HTR-8/SVneo (cell line): ENCODE measurements around the gene MAP2K3.
"Not testable (repeated sequence)": the region's sequence is repeated elsewhere in the genome, so short reads cannot be mapped to it uniquely, and the experiment has no call there.

Experiments
- DNase-seq: peaks from one replicate; pipeline ENCODE4 v3.0.0; 2011; ENCODE audit warnings: low spot score, mixed read lengths; ENCODE audit not compliant: insufficient read length
- FAIRE-seq: peaks from 2 replicates; lab custom pipeline; 2011; peaks lifted over from hg19 to GRCh38; lab: Jason Lieb, UNC

Gene MAP2K3

DNA sequence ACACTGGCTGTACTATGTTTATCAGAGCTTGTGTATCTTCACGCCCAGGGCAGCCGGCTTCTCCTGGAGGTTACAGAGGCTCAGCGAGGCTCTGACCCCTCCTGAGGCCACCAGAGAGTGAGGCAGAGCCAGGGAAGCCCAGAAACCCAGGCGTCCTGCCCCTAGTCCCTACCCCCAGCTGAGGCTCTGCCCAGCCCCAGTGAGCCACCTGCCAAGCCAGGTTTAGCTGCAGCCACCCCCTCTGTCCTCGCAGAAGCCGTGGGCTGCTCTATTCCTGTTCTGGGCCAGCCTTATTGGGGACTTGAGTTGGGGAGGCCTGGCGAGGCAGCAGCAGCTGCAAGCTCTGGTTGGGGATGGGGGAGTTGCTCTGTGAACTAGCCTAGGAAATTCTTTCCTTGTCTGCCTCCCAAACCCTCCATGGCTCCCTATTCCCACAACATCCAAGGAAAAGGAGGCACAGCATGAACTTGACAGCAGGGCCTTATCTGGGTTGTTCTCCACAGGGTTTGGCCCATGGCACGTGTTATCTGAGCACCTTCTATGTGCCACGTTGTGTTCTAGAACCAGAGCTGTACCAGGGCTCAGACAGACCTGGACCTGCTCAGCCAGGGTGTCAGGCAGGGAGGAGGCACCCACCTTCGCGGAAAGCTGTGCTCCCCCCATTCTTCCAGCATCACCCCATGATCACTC, 35.3 kb downstream of the MAP2K3 start:
- DNase-seq = not testable (repeated sequence)
- FAIRE-seq = peak; percentile 74

DNA sequence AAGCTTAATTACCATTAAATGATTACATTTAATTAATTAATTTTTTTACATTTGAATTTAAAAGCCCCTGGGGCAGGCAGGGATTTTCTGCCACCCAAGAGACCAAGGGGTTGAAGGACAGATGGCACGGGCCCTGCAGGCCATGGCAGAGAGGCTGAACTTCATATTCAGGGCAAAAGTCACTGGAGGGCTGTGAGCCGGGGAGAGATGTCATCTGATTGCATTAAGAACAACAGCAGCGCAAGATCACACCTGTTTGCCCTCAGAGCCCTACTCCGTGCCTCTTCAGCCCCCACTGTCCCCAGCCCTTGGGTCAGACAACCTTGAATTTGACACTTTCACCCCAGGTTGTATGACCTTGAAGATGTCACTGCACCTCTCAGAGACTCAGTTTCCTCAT, 35.9 kb downstream of the MAP2K3 start:
- FAIRE-seq = peak; percentile 88

DNA sequence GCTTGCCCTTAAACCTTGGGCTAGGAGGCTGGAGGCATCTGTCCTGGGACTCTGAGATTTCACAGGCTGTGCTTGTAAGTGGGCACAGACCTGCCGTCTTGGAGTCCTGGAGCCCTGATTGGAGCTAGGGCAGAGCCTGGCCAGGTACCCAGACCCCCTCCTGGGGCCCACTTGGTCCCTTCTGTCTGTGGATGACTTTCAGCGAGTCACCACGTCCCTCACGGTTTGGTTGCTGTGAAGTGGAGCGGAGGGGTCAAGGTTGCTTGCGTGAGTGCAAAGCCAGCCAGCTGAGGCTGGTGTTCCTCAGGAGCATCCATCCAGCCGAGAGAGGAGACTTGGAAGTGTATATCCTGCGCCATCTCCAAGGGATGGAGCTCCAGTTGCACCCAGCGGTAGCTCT, 36.5 kb downstream of the MAP2K3 start:
- not testable (repeated sequence) for DNase-seq, FAIRE-seq

More for the DNA sequence above, 35.9 kb downstream of the MAP2K3 start:
- DNase-seq = not testable (repeated sequence)

DNA sequence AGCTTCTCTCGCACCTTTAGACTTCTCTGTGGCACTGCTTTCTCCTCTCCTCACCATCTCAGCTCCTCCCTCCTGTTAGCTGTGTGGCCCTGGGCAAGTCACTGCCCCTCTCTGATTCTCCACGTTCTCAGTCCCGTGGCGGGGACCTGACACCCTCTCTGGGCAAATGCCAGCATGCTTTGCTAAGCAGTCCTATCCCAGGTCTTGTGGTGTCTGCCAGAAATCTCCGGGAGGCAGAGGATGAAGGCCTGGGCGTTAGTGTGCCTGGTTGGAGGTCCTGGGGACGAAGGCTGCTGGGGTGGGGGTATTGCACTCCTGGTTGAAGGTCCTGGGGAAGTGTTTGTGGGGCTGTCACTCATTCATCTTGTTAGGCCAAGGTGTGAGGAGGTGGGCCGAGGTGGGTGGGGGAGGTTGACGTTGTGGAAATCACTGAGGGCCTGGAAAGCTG, 37.3 kb downstream of the MAP2K3 start:
- FAIRE-seq, DNase-seq: not testable (repeated sequence)

DNA sequence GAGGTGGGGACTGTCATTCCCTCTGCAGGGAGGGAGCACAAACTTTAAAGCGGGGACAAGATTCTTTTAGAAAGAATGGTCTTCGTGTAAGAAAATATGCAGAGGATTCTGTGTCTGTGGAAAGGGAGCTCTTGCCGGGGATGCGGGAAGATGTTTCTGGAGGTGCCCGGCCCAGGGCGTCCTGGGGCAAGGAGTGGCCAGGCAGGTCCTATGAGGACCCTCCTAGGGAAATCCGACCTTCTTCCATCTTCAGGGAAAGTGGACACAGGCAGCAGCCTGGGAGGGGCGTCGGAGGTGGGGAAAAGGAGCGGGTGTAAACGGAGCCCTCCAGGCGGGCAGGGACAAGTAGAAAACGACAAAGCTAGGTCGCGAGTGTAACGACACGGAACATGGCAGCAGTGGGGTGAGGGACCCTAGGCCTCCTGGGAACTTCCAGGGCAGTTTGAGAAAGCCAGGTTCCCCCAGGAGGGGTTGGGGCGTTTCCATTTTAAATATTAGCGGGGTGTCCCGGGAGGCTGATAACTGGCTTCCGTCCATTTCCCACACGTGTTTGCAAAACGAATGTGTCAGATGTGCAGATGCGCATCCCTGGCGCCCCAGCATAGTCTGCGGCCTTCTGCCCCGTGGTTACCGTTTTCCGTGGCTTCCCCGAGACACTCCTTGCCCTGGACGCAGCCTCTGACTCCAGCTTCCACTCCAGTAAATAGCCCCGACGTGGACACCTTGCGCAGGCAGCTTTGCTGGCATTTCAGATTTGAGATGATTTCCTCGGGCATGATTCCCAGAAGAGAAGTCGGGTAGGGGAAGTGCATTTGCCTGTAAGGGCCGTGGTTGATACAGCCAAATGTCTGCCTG, 39.0 kb downstream of the MAP2K3 start:
- DNase-seq = not testable (repeated sequence)
- FAIRE-seq = peak; percentile 73

DNA sequence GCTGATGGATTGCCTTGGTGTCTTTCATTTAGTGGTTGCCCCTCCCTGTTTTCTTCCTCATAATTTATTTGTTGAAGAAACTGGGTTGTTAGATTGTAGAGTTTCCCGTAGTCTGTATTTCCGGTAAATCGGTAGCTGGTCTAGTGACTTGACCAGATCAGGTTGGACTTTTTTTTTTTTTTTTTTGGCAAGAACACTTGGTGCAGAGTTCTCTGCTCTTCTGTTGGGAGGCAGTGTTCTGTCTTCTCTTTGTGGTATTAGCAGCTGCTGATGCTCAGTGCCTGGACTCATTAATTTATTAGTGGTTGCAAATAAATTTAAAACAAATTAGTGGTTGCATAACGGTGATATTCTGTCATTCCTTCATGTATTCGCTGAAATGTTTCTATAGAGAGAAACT, 40.2 kb downstream of the MAP2K3 start:
- not testable (repeated sequence) for FAIRE-seq, DNase-seq

DNA sequence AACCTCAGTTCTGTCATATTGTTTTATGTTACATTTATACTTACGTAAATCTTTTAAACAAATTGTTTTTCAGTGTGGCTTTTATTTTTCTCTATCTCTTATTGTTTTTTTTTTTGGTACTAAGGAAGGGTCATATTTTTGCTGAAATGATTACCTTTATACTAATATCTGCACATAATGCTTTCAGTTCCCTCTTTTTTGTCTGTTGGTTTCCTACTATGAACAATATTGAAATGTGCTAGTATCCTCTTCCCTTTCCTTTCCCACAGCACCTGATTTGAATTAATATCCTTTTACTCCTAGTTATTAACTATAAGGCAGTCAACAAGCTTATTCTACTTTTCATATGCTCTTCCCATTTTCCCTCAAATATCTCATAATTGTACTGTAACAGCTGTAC, 43.4 kb downstream of the MAP2K3 start:
- not testable (repeated sequence) for FAIRE-seq, DNase-seq

DNA sequence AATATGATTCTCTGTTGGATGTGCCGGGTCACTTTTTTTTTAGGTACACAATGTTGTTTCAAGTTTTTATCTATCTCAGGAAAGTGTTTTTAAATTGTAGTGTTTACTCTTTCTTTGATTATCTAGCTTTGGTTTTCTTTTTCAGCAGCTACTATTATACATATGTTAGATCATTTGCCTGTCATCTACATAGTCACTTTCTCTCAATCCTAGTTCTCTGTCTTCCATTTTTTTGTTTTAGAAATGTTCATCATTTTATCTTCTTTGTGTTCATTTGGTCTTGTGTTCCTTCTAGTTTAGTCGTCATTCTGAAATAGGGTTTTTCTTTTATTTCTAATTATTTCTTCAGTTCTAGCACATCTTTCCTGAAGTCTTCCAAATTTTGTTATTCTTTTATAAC, 44.3 kb downstream of the MAP2K3 start:
- FAIRE-seq, DNase-seq: not testable (repeated sequence)

DNA sequence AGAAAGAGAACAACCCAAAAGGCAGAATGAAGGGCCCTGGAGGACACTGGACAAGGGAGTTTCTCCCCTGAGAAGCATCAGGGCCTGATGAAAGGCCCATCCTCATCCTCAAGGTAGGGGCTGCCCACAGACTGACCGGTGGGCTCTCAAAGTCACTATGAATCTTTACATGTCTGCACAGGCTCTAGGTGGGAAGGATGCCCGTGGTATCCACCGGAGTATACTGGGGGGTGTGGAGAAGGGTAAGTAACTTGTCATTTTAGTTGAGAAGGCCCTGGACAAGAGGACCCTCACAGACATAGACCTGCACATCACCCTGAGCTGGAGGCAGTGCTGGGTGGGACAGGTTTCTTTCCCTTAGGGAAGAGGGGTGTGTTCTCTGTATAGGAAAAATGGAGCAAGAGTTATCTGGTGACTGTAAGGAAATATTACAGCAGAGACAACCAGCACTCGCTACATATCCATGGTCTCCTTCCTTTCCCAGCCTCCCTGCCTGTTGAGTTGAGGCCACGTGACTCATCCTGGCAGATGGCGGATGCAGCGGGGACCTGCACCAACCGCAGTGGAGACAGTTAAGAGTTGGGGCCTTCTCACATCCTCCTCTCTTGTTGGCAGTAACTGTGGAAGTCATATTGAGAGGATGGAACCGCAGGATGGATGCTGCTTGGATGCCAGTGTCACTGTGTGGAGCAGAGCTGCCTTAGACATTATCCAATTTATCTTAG, 46.1 kb downstream of the MAP2K3 start:
- no peak for DNase-seq
- peak; percentile 62 for FAIRE-seq

DNA sequence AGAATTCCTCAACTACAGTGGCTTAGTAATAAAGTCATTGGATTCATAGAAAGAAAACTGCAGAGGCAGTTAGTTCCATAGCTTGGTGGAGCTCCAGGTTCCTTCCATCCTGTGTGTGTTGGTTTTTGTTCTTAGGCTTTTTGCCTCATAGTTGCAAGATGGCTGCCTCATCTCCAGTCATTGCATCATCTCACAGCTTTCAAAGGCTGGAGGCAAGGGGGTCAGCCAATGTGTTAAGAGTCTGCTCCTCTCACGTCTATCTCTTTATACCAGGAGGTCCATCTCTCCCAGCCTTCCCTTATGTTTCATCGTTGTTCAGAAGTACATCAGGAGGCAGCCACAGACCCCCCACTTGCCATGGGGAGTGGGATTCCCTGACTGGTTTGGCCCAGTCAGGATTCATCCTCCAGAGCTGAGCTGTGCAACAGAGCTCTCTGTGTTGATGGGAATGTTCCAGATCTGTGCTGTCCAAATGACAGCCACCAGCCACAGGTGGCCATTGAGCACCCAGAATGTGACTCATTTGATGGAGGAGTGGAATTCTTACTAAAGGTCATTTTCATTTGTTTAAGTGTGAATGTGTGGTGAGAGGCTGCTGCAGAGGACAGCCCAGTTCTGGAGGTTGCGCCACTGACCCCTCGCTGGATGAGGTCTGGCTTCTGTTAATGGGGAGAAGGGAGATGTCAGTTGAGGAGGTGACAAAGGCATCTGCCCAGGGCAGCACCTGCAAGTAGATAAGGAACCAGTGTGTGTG, 52.2 kb downstream of the MAP2K3 start:
- FAIRE-seq = peak; percentile 96
- not testable (repeated sequence) for DNase-seq

DNA sequence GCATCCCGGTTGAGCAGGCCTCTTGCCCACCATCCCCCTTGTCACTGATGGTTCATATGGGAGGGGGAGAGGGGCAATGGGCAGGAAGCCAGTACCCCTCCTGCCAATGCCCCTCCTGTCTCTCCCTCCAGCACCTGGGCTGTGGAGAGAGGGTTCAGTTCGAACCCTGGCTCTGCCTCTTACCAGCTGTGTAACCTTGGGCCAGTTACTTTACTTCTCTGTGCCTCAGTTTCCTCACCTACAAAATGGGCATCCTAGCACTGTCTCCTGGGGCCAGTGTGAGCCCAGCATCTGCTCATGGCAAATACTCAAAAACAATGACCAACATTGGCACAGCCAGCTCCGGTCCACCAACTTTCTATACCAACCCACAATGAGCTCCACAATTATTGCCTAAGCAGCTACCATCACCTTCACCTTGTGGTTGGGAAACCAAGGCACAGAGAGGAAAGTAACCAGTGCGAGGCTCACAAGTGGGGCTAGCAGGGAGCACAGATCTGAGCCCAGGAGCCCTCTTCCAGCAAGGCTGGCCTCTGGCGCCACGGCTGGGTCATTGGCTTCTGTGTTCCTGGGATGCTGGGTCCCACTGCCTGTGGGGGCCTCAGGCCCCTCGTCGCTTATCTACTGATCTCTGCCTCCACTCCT, 53.6 kb downstream of the MAP2K3 start:
- not testable (repeated sequence) for DNase-seq, FAIRE-seq

DNA sequence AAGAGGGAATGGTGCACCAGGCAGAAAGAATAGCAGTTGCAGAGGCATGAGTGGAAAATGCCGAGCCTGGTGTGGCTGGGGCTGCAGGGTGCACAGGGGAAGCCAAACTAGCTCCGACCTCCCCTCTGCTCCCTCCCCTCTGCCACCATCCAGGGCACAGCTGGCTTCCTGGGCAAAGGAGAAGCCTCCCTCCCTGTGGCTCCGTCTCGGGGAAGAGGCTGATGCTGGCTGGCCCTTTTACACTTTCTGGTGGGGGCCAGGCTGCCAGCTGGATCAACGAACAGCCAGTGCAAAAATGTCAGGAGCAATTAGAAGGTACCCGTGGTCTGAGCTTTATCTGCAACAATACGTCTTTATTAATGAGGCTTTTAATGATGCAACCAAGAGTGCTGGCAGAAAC, 54.5 kb downstream of the MAP2K3 start:
- DNase-seq (no peak), FAIRE-seq (no peak)

DNA sequence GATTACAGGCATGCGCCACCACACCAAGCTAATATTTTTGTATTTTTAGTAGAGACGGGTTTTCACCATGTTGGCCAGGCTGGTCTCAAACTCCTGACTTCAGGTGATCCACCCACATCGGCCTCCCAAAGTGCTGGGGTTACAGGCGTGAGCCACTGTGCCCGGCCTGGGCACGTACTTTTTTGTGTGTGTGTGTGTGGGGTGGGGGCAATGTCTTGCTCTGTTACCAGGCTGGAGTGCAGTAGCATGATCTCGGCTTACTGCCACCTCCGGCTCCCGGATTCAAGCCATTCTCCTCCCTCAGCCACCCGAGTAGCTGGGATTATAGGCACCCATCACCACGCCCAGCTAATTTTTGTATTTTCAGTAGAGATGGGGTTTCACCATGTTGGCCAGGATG, 55.1 kb downstream of the MAP2K3 start:
- FAIRE-seq, DNase-seq: not testable (repeated sequence)

DNA sequence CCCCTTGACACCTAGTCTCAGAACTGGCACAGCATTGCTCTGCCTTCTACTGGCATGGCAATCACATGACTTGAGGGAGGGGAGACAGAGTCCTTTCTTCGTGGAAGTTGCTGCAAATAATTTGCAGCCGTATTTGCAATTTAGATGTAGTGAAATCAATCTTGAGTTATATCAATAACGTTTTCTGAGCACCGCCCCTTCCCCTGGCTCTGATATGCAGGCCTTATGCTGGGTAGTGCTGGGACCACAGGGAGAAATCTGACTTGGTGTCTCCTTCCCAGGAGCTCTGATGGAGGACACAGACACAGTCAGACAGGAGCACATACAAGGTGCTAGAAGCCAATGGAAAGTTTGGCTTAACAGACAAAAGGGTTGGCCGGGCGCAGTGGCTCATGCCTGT, 55.9 kb downstream of the MAP2K3 start:
- not testable (repeated sequence) for DNase-seq
- FAIRE-seq = peak; percentile 81

DNA sequence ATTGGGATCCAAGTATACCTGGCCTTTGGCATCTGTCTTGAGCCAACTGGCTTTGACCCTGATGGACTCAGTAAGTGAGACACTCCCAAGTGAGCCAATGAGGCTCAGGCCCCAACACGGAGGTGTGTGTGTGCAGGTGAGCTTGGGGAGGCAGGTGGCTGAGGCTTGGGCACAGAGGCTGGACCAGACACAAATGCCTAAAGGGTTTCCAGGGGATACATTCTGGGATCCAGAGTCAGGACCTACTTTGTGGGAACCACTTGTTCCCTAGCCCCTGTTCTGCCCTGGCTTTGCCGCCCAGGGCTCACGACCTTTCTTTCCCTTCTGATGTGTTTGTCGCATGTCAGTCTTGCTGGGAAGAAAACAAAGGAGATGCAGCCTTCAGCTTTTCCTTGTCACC, 56.8 kb downstream of the MAP2K3 start:
- FAIRE-seq, DNase-seq: not testable (repeated sequence)

DNA sequence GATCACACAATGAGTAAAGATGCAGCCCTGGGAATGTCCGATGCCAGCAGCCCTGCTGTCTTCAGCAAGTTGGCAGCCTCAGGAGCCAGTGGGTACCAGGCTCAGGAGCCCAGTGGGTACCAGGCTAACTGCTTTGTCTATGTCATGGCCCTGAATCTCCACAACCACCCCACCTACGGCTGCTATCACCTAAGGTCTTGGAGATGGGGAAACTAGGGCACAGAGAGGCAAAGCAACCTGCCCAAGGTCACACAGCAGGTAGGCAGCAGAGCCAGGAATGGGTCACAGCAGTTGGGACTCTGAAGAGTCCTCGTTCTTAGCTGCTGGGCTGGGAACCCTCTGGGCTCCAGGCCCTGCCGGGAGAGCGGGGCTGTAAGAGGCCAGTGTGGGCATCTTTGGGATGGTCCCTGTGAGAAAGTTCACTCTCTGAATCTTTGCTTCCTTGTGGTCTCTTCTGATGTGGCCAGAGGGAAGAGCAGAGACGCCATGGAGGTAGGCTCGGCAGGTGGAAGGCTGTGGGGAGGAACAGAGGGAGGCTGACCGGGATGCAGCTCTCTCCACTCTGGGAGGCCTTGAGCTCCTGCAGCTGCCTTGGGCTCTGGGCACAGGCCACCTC, 57.5 kb downstream of the MAP2K3 start:
- not testable (repeated sequence) for FAIRE-seq, DNase-seq

DNA sequence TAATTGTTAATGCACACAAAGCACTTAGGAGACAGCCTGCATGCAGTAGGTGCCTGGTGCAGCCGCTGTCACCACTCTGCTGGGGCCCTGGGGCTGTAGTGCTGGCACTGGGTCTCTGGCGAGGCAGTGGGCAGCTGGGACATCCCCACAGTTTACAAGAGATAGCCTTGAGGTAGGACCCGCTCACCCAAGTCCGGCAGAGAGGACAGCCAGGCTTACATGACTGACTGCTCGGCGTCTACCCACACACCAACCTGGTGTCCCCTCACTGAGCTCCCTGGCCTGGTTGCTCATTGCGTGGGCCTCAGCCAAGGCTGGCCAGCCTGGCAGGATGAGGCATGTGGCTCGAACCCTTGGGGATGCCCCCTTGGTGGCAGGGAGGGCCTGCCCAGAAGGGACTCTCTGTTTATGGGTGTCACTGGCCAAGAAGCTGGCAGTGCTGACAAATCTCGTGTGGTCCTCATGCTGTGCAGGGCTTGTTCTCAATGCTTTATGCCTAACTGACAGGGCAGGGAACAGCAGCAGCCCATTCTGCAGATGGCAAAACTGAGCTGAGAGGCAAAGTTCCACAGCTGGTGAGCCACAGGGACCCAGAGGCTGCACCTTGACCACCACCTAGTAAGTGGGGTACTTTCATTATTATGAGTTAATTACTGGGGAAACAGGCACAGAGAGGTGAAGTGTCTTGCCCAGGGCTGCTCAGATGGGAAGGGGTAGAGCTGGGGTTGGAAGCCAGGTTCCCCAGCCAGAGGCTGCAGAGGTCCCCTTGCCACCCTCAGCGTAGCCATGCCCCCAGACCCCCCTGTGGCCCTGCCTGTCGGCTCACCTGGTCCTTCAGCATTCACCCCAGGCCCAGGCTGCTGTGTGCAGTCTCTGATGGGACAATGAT, 58.8 kb downstream of the MAP2K3 start:
- DNase-seq, FAIRE-seq: not testable (repeated sequence)

DNA sequence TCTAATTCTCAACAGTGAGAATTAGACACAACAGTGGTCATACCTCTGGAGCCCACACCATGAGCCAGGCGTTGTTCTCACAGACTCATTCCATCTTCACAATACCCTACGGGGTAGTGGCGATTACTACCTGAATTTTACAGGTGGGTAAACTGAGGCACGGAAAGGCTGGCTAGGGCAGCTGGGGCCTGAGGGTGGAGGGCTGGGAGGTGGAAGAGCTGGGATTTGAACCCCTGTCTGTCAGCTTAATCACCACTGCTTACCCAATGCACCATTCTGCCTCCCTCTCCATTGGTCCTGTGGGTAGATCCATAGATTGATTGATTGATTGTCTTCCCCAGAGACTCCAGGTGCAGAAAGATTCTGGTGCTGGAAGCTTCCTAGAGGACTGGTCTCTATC, 60.3 kb downstream of the MAP2K3 start:
- not testable (repeated sequence) for FAIRE-seq

More for the DNA sequence above, 60.3 kb downstream of the MAP2K3 start:
- DNase-seq = not testable (repeated sequence)
